GM12874 (cell line): Measurements from ENCODE around the gene TNFAIP8L2.

Source experiments
- TF ChIP-seq, protein P1 (sequence below): IDR thresholded peaks from 2 replicates; pipeline ENCODE4 v1.5.1; 2011; ENCODE audit warnings: low read depth, mild to moderate bottlenecking, control low read depth, low read length, moderate library complexity; ENCODE audit not compliant: insufficient read depth

Gene TNFAIP8L2

DNA sequence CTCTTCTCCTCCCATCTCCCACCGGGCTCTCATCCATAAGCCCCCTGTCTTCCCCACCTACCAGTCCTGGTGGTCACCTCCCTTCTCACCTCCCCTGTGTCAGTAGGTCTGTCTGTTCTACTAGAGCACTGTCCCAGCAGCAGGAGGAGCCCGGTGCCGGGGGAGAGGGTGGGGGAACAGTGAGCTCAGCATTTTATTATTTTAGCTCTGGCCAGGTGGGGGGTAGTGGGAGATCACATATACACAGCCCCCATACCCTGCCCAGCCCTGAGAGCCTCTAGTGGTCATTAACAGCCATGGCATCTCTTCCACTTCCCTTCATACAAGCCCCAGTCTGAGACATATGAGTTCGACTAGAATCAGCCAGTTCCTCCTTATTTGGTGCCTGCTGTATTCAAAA is 19.4 kb downstream of the TNFAIP8L2 start, which contains the start of gene TMOD4:
TMOD4 (minus strand) TSS at position 119 of the 400 bp plus-strand sequence. CDS start 1,106 bp downstream, outside the sequence.
- TF ChIP-seq, protein P1, sequence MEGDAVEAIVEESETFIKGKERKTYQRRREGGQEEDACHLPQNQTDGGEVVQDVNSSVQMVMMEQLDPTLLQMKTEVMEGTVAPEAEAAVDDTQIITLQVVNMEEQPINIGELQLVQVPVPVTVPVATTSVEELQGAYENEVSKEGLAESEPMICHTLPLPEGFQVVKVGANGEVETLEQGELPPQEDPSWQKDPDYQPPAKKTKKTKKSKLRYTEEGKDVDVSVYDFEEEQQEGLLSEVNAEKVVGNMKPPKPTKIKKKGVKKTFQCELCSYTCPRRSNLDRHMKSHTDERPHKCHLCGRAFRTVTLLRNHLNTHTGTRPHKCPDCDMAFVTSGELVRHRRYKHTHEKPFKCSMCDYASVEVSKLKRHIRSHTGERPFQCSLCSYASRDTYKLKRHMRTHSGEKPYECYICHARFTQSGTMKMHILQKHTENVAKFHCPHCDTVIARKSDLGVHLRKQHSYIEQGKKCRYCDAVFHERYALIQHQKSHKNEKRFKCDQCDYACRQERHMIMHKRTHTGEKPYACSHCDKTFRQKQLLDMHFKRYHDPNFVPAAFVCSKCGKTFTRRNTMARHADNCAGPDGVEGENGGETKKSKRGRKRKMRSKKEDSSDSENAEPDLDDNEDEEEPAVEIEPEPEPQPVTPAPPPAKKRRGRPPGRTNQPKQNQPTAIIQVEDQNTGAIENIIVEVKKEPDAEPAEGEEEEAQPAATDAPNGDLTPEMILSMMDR: peak; percentile 62; the same call in 1 of the 2 replicates

DNA sequence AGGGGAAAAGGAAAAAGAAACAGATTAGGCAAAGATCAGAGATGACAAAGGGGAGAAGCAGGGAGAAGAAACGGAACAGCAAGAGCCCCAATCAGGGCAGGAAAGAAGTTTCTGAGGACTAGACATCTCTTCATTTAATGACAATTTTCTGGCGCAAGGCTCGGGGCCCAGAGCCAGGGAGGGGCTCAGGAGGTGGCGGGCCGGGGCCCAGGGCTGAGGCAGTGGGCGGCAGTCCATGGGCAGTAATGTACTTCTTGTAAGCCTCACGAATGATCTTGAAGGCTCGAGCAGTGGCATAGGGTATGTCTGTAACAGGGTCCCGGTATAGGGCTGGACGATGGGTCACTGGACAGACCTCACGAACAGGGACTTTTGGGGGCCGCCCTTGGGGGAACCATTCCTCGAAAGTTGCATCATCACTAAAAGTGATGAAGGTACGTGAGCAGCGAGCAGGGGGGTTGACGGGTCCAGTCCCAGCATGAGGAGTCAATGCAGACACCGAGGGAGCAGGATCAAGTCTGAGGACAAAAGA is 20.1 kb downstream of the TNFAIP8L2 start:
- TF ChIP-seq, protein P1: no peak

DNA sequence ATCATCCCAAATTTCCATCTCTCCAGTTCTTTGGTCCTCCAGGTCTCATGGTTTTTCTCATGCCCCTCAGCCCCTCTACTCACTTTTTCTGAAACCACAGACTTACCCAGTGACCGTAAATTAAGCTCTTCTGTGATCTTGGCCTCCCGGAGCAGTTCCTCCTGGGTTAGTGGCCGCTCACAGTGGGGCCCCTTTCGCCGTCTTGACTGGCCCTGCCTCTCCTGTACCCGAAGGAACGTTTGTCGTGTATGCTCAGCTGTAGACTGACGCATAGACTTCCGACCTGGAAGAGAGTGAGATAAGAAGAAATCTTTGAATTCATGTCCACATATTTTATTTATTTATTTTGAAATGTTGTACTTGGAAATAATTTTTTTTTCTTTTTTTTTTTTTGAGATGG is 27.8 kb downstream of the TNFAIP8L2 start:
- TF ChIP-seq, protein P1: no peak

DNA sequence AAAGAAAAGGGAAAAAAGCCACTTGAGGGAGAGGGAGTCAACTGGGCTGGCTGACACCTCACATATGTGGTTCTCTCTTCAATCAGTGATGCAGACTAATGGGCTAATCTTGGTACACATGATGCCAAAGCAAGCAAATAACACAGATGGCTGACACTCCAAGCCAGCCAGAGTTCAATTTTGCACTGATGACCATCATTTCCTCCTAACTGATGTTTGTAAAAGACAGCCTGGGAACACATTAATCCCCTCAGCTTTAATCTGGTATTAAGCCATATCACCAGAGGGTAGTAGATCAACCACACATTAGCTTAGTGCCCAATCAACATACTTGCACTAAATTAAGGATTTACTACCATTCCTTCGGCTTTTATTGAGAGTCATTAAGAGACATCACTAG is 30.8 kb downstream of the TNFAIP8L2 start:
- TF ChIP-seq, protein P1: no peak

DNA sequence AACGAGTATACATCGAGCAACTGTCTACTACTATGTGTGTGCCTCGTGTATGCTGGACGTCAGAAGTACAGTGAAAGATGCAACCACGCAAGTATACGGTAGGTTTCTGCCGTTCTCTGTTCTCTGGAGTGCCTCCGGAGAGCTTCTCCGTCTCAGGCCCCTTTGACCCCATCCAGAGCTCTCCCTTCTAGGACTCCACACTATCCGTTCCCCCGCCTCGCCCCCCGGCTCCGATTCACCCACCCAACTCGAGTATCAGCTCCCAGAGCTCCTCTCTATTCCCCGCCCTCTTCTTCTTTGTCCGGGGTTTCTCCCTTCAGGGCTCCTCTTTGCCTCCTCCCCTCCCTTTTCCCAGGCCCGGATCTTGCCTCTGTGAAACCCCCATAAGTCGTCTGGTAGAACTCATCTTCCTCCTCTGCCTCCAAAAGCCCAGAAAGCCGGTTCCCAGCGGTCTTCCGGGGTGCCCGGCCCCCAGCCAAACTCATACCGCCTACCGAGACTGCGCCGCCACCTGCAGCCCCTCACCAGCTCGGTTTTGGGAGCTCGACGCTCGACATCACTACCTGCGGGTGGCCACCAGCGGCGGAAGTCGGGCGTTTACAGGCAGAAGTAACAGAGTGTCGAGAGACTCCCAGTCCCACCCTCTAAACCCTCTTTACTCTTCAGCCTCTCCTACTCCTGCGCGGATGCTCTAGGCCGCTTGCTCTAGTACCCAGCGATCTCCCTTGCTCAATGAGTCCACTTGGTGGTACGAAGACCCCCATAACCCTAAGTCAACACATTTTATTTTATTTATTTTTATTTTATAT is 33.4 kb downstream of the TNFAIP8L2 start, which contains the start of gene VPS72:
VPS72 (minus strand) TSS at position 561 of the 809 bp plus-strand sequence; CDS start at position 485, 76 bp downstream.
- TF ChIP-seq, protein P1: no peak

DNA sequence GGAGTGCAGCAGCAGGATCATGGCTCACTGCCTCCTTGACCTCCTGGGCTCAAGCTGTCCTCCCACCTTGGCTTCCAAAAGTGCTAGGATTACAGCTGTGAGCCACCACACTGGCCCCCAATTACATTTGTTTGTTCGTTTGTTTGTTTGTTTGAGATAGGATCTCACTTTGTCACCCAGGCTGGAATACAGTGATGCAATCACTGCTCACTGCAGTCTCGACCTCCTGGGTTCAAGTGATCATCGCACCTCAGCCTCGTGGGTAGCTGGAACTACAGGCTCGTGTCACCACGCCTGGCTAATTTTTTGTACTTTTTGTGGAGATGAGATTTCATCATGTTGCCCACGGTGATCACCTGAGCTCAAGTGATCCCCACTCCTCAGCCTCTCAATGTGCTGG is 35.6 kb downstream of the TNFAIP8L2 start:
- TF ChIP-seq, protein P1: no peak

DNA sequence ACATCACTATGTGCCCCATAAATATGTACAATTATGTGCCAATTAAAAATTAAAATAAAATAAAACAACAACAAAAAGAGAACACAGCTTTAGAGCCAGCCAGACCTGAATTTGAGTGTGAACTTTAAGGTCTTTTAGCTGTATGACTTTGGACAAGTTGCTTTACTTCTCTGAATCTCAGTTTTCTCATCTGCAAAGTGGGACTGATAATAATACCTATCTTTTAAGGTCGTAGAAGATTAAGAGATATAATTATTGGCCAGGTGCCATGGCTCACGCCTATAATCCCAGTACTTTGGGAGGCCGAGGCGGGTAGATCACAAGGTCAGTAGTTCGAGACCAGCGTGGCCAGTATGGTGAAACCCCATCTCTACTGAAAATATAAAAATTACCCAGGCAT is 36.9 kb downstream of the TNFAIP8L2 start:
- TF ChIP-seq, protein P1: no peak
